GM11168 (cell line): ENCODE measurements around the gene ARHGAP10.

Source experiments
- in situ Hi-C: fragments of 300-500 bp; cut with MboI; formaldehyde crosslinking; loops from one replicate; pipeline ENCODE4 v1.12.0; 2022; ENCODE audit warnings: low sequenced_read_pairs; ENCODE audit not compliant: unreplicated experiment

ARHGAP10 gene

DNA sequence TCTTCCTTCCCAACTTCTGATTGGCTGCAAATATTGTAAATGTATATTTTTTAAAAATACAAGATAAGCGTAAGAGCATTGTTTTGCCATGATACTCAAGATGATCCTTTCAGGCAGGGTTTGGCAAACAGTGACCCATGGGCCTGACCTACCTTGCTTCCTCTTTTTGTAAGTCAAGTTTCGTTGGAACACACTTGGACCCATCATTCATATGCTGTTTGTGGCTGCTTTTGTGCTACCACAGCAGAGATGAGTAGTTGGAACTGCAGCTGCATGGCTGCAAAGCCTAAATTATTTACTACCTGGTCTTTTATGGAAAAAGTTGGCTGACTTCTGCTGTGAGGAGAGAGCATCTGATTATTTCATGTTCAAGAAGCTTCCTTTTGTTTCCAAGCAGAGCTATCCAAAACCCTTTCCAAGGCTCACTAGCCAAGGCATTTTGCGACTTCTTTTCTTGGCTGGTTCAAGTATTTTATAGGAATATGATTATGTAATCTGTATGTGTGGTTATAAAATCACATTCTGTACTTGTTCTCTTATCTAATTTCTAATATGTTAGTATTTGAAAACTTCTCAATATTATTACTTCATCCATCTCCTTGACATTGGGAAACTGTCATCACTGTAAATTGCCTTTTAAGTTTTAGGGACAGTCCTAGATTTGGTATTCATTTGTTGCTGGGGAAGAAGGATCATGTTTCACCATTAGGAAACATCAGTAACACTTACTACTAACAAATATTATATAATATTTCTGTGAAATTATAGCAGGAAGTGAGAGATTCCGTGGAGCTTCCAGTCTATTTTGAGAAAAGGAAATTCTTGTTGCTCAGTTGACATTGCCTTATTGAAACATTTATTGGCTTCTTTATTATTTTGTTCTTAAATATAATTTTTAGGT, 109.2 kb downstream of the ARHGAP10 start:
- in situ Hi-C loops, result loop anchor here (5.0 kb wide), 1 partner anchor 44 kb away; no protein-coding TSS in a partner anchor

DNA sequence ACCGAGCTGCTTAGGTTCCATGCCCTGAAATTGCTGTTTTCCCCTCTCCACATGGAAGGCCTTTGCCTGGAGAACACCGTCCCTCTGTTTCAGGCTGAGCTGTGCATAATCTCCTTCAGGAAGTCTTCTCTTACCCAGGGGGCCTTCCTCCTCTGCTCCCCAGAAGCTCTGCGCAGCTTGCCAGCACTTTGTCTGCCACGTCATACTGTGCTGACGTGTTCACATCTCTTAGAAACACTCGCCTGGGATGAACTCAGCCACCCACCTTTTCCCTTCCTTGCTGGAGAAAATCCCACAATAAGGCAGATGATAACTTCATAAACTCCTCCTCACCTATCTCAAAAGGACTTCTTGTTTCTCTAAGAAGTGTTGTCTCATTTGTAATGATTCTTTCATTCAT, 110.7 kb downstream of the ARHGAP10 start:
- in situ Hi-C loops, result loop anchor here (5.0 kb wide), 1 partner anchor 45 kb away; no protein-coding TSS in a partner anchor

DNA sequence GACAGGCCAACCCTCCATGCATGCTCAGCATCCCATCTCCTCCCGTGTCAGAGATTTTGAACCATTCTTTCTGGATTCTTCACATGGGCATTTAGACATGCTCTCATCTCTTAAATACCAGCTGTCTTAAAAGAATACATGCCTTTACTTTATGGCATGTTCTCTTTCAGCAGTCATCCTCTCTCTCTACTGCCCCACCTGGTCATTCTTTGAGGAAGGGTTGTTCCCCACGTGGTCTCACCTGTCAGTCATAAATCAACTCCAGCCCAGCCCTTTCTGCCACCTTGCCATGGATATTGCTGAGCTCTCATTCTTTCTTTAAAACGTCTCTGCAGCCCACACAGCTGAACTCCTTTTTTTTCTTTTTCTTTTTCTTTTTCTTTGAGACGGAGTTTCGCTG, 111.3 kb downstream of the ARHGAP10 start:
- in situ Hi-C loops, result loop anchor here (5.0 kb wide), 1 partner anchor 46 kb away; no protein-coding TSS in a partner anchor

DNA sequence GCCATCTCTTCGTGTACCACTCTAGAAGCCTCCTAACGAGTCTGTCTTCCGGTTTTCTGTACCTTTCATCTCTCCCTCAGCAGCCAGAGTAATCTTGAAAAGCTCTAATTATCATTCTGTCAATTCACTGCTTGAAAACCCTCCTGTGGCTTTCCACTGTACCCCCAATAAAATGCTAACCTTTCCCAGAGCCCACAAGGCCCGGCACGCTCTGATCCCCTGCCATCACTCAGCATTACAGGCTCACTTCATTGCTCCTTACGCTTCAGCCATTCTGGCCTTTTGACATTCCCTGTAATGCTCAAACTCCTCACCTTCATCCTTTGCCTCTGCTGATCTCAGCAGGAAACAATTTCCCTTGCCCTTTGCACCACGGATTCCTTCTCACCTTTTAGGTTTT, 112.9 kb downstream of the ARHGAP10 start:
- in situ Hi-C loops, result loop anchor here (5.0 kb wide), 1 partner anchor 47 kb away; no protein-coding TSS in a partner anchor

DNA sequence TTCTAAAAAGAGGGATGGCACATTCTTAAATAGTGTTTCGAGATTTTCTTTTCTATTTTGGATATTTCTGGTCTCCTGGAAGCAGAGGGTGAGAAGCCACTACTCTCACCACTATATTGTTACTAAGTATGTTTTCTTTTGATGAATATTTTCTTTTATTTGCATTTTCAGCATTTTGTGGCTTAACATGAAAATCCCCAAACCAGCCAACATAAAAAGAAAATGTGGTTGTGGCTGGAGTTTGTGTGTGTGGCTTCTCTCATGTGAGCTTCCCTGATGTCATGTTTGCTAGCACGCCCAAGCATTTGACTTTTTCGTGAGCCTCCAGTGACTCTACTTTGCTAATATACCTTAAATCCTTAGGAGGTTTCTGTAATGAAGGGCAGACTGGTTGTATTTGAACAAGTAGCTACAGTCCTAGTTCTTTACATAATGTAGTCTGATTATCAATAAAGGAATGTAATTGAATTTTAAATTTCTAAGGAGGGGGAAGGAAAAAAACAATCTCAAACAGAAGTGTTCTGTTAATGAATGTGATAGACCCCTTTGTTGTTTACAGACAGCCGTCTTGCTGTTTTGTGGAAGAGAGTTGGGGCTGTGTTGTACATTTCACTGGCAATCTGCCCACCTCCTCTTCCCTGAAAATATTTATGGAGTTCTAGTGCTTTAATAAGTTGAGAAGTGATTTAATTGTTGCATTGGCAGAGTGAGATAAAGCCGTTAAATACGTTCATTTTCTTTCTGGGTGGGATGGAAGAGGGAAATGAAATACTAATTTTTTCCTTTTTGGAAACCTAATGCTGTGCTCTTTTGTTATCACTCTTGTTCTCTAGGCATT, 114.6 kb downstream of the ARHGAP10 start:
- in situ Hi-C loops, result no loop called here

DNA sequence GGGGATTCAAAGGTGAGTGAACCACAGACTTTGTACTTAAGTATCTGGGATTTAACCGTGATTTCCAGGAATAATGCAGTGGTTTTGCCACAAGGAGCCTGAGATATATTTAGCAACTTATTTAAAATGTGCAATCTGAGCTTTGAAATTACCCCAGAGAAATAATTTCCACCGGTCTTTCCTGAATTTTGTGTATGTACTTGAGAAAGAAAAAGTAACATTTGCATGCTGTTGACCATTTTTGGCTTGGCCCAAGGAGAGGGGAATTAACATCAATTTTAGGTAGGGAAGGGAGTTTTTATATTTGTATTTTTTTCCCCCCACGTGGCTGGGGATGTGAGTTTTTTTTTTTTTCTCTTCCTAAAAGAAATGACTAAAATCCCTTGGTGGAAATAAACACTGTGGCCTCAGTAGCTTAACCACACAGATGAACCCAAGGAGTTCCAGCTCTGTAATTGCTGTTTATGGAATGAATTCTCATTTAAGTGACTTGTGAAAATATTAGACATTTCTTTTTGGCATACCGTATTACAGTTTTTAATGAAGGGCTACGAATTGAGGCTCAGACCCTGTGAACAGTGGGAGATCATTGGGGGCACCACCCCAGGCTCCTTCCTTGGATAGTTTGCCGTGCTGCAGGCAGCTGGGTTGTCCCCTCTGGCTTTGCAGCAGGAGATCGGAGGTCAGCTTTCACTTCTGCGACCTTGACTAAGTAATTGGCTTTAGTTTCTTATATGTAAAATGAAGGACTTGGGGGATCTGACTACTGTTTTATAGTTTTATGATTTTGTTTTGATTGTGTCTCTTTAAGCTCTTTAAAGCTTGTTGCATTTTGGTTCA, 116.1 kb downstream of the ARHGAP10 start:
- in situ Hi-C loops, result no loop called here

DNA sequence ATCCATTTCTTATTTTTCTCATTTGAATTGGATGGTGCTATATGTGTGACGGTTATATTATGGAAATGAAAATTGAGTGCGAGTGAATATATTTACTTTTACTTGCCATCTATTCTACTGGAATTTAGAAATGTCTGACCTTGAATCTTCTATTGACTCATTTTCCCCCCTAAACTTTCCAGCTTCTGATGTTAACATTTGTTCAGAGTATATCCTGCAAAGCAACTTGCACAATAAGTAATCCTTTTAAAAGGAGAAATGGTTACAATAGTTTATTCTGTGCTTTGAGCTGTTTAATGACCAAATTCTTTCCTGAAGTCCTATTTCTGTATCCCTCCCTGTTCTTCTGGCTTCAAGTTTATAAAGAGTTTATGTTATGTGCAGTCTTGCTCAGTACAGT, 116.7 kb downstream of the ARHGAP10 start:
- in situ Hi-C loops, result no loop called here

DNA sequence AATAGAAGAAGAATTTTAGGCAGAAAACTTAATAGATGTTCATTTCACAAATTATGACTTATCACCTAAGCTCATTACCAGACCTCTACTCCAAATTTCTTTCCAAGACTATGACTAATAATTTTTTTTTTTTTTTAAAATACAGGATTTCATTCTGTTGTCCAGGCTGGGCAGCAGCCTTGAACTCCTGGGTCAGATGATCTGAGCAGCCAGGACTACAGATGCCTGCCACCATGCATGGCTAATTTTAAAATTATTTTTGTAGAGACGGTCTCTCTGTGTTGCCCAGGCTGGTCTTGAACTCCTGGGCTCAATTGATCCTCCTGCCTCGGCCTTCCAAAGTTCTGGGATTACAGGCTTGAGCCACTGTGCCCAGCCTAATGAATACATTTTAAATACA, 119.2 kb downstream of the ARHGAP10 start:
- in situ Hi-C loops, result no loop called here

DNA sequence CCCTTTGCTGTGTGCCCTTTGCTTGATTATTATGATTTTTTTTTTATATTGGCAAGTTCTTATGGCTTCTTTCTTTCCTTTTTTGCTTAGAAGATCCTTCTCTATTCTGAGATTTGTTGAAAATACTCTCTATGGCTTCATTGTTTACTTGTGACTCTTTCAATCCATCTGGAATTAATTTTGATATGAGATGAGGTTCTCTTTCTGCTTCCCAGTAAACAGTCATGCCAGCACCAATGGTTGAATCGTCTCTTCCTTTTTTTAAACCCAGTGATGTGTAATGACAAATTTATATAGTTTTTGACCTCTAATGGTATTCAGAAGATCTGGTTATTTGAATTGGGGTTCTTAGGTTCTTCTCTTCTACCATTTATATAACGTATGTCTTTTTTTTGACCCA, 121.8 kb downstream of the ARHGAP10 start:
- in situ Hi-C loops, result no loop called here

DNA sequence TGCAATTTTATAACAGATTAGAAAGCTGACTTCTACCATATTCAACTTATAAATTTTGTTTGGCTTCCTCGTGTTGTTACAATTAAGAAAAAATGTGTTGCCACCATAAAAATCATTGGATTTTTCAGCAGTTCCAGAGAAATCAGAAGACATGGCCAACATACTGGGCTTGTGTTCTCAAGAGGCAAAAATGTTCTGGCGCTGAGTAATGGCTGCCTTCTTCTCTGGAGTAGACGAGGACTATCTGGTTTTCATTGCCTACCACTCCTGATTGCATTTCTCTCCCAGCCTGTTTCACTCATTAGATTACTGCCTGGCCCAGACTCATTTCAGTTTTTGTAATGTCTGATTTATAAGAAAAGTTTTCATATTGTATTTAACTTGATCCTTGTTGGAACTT, 122.3 kb downstream of the ARHGAP10 start:
- in situ Hi-C loops, result no loop called here

DNA sequence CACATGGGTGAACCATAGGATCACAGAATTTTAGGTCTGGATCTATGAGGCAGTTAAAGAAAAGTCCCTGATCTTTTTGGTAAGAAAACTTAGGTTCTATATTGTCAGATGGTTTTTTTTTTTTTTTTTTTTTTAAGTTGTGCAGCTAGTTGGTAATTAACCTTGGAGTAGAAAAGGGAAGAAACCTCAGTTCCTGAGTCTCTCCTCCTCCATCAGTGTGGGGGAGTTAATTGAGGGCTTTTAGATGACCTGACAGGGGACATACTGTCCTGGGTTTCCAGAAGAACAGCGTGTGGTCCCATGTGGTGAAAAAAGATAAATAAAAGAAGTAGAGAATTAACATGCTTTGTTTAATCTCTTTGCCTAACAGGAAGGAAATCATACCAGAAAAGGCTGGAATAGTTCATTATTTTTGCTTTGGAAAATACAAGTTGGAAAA, 123.7 kb downstream of the ARHGAP10 start:
- in situ Hi-C loops, result no loop called here

DNA sequence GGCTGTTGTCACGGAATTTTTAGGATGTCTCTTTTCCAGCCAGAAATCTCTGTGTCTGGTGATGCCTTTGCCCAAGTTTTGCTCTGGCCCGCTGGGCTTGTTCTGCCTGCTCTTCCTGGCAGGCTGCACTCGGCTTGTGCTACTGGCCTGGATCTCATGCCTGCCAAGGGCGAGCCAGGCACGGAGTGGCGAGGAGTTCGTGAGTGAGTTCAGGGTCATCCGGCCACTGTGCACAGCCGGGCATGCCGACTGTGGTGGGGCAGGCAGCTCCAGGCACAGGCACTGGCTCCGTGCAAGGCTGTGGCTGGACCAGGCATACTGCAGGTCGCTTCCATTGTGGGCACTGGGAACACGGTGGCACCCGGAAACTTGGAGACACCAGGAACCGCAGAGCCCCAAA, 129.1 kb downstream of the ARHGAP10 start:
- in situ Hi-C loops, result no loop called here

DNA sequence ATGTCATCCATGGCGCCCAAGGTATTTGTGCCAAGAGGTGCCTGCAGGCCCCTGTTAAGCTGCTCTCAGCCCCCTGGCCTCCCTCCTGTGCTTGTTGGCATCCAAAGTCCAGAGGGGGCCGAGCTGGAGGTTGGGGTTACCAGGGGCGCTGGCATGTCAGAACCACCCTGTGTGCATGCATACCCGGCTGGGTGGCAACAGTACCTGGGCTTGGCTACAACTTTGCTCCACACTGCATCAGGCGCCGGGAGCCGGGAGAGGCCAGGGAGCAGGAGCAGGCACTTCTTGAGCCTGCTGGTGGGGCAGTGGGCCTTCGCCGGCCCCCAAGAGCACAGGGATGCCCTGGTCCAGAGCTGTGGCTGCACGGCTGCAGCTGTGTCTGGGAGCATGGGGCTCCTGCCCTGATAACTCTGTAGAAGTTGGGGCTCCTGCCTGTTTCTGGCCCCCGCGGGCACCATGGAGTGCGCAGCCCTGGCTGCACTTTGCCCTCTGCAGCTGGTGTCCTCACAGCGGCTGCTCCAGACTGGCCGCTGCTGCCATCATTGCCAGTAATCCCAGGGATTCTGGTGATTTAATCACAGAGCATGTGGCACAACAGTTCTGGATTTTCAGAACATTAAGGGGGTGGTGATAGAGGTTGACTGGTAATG, 130.3 kb downstream of the ARHGAP10 start:
- in situ Hi-C loops, result no loop called here

DNA sequence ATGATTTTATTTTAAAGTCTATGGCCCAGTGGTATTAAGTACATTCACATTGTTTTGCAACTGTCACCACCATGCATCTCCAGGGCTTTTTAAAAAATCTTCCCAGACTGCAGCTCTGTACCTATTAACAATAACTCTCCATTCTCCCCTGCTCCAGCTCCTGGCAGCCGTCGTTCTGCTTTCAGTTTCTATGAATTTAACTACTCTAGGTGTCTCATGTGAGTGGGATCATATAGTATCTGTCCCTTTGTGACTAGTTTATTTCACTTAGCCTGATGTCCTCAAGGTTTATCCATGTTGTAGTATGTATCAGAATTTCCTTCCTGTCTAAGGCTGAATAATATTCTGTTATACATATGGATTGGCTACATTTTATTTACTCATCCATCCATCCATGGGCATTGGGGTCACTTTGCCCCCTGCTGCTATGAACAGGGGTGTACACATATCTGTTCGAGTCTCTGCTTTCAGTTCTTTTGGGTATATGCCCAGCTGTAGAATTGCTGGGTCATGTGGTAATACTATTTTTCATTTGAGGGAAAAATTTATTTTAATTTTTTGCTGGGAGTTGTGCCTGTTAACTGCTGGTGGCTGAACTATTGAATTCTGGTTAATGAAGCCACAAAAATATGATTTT, 131.3 kb downstream of the ARHGAP10 start:
- in situ Hi-C loops, result no loop called here

DNA sequence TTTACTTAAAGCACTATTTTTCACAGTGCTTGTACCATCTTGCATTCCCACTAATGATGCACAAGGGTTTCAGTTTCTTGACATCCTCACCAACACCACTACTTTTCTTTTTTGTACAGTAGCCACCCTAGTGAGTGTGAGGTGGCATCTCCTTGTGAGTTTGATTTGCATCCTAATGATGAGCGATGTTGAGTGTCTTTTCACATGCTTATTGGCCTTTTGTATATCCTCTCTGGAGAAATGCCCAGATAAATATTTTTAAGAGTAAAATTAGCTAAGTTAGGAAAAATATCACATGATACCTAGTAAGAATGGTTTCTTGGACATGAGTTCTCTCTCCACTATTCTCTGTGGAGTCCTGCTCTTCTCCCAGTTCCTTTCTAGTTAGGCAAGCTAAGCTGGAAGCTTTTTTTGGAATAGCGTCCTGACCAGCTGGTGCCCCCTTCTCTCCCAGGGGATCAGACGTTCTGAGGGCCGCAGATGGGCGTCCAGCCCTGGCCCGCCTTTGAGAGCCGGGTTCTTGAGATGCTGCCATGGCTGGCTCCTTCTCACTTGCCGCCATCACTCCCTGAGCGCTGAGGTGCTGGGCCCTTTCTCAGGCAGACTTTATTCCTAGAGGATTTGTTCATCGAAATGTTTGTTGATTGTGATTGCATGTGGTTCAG, 132.1 kb downstream of the ARHGAP10 start:
- in situ Hi-C loops, result no loop called here

DNA sequence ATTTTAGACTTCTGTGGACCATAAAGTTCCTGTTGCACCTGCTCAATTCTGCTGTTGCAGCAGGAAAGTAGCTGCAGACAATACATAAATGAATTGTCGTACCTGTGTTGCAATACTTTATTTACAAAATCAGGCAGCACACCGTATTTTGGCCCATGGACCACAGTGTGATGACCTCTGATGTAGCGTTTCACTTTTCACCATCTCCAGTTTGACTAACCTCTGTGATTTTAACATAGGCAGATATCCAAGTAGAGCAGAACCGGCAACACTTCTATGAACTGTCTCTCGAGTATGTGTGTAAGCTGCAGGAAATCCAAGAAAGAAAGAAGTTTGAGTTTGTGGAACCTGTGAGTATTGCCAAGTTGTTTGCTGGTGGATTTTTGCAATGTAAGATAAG, 132.7 kb downstream of the ARHGAP10 start:
- in situ Hi-C loops, result loop anchor here (5.0 kb wide), 1 partner anchor 152 kb away; no protein-coding TSS in a partner anchor

DNA sequence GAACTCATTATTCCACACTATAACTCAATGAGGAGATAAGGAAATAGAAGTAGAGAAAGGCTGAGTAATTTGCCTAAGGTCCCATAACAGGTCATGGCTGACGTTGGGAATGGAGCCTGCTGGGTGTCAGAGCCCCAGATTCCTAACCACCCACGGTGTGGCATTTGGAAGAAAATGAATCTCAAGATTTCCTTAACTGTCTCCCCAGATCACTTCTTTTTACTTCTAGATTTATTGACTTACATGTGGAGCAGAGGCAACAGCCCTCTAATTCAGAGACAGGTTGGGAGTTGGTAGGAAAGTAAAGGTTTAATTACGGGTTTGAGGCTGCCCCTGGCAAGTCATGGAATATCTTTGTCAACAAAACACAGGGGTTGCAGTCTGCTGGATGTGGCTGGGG, 134.0 kb downstream of the ARHGAP10 start:
- in situ Hi-C loops, result loop anchor here (5.0 kb wide), 1 partner anchor 154 kb away; no protein-coding TSS in a partner anchor

DNA sequence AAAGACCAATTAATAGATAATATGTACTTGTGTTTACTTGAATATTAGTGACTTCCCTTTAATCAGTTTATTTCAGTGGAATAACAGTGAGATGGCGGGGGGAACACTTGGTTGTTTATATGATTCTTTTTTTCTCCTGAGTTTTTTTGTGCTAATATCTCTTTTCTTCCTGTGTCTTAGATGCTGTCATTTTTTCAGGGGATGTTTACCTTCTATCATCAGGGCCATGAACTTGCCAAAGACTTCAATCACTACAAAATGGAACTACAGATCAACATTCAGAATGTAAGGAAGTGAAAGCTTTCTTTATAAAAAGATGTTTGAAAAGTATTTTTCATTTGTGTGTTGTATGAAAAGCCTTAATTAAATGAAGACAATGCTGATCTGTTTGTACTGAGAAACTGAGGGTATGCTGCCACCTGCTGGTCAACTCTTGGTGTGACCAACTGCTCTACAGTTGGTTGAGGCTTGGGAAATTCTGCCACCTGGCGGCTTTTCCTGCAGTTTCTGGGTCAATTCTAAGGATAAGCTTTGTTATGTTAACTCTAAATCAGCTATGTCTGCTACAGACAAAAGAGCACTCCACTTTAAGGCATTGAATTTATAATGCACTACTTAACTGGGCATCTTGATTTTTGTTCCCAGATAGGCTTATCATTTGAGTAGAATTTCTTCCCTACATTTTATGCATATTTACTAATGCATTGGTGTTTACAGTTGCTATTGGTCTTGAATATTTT, 134.8 kb downstream of the ARHGAP10 start:
- in situ Hi-C loops, result loop anchor here (5.0 kb wide), 1 partner anchor 154 kb away; no protein-coding TSS in a partner anchor
